ENCODE data around the gene EMC7. TPM values are rescaled to one million over a fixed set of nuclear protein-coding genes. Genes with fewer than 3 reads are reported as not detected.

The EMC7 gene
- total RNA-seq = 10 to 100 TPM; 52.7 to 56.0 TPM

DNA sequence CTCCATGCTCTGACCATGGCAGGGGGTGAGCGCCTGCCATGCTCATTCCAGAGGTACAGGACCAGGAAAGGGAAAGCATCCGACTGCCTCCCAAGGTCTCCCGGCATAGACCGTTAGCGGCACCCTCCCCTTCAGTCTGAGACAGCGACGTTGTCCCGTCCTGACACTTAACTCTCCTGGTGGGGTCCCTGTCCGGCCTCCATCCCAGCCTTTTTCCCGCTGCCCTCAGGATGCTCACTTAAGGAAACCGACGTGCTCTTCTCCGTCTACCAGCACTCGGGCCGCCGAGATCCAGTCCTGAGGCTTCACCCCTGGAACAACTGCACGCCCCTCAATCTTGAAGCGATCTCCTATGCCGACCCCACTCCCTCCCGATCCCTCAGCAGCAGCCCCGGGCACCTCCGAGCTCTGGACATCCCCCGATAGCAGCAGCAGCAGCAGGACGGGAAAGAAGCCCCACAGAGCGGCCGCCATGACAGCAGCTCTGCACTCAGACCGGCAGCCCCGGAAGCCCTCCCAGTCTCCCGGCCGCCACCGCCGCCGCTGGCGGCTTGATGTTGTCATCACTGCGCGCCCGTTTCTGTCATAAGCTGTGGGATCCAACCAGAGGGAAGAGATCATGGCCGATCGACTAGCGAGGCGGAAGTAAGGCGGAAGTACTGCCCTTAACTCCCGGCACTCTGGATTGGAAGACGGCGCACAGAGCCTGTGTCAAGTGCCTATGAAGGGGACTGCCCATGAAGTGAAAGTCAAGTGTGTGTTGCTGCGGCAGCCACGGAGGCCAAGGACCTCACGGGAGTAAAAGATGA lies at the start of gene EMC7, which contains the start of gene PGBD4:
Gene EMC7, minus strand, starts transcription at position 497 of the 809 bp plus-strand sequence. Its CDS starts 23 bp downstream, at position 474.
Gene PGBD4, plus strand, starts transcription at position 718 of the 809 bp plus-strand sequence. CDS start 449 bp downstream, outside the sequence.
- peak; percentile 99 for TF ChIP-seq POLR2AphosphoS5 (IDR thresholded peaks at IDR 0.05)
- TF ChIP-seq, protein P1, sequence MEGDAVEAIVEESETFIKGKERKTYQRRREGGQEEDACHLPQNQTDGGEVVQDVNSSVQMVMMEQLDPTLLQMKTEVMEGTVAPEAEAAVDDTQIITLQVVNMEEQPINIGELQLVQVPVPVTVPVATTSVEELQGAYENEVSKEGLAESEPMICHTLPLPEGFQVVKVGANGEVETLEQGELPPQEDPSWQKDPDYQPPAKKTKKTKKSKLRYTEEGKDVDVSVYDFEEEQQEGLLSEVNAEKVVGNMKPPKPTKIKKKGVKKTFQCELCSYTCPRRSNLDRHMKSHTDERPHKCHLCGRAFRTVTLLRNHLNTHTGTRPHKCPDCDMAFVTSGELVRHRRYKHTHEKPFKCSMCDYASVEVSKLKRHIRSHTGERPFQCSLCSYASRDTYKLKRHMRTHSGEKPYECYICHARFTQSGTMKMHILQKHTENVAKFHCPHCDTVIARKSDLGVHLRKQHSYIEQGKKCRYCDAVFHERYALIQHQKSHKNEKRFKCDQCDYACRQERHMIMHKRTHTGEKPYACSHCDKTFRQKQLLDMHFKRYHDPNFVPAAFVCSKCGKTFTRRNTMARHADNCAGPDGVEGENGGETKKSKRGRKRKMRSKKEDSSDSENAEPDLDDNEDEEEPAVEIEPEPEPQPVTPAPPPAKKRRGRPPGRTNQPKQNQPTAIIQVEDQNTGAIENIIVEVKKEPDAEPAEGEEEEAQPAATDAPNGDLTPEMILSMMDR (IDR thresholded peaks at IDR 0.05) = peak in 2 of 4 experiments; percentile 12 to 36
- TF ChIP-seq POLR2A (IDR thresholded peaks at IDR 0.05) = peak; percentile 70
- Histone ChIP-seq H3K4me1 (replicated peaks) (peaks cover 5% of the 10 kb centered on the region), H3K27ac (peak within 1 kb of the TSS; percentile 72 to 81), H3K27me3 (replicated peaks; ENCODE audit: insufficient read depth) (no peaks in the 10 kb centered on the region), H3K4me3 (peak within 1 kb of the TSS; percentile 75 to 80), H3K9me3 (no peaks in the 10 kb centered on the region), H3K36me3 (no peaks in the 10 kb centered on the region)
- intact Hi-C loops (cut with DNase I) = loop anchor here (1.0 kb wide), 1 partner anchor 123 kb away; no protein-coding TSS in a partner anchor
- under 1% methylated on average over 34 of the region's 48 CpGs for WGBS
- peak; percentile 99 for DNase-seq (ENCODE audit: low spot score)

- Histone ChIP-seq H3K4me3 (no peak overlapping the region), H3K27ac (no peak overlapping the region), H3K27me3 (replicated peaks; ENCODE audit: insufficient read depth) (no peaks in the 10 kb centered on the region), H3K4me1 (replicated peaks) (no peaks in the 10 kb centered on the region), H3K36me3 (peaks cover 0 to 8% of the 10 kb centered on the region in 2 donors), H3K9me3 (no peaks in the 10 kb centered on the region)
- TF ChIP-seq POLR2AphosphoS5 (IDR thresholded peaks at IDR 0.05) (no peak), POLR2A (IDR thresholded peaks at IDR 0.05) (no peak)
- TF ChIP-seq, protein P1 (IDR thresholded peaks at IDR 0.05) = no peak
- intact Hi-C loops (cut with DNase I) = no loop called here
- WGBS = 71% methylated on average over 6 of the region's 6 CpGs
- no peak for DNase-seq (ENCODE audit: low spot score)
Measured at GRCh38 chr15:34147371-34148140, 45.9 kb upstream of the EMC7 start.

GRCh38 chr15:34133511-34133910 lies 31.8 kb upstream of the EMC7 start:
- no peak for DNase-seq (ENCODE audit: low spot score)
- H3K4me1 ChIP-seq (replicated peaks) = no peaks in the 10 kb centered on the region
- intact Hi-C loops (cut with DNase I) = no loop called here
- H3K9me3 ChIP-seq = no peaks in the 10 kb centered on the region
- 90% methylated on average over 1 of the region's 1 CpG for WGBS
- no peak overlapping the region for H3K27ac ChIP-seq
- TF ChIP-seq POLR2AphosphoS5 (IDR thresholded peaks at IDR 0.05) (no peak), POLR2A (IDR thresholded peaks at IDR 0.05) (no peak)
- TF ChIP-seq, protein P1 (IDR thresholded peaks at IDR 0.05) = no peak
- no peaks in the 10 kb centered on the region for H3K27me3 ChIP-seq (replicated peaks; ENCODE audit: insufficient read depth)
- H3K36me3 ChIP-seq = no peaks in the 10 kb centered on the region
- H3K4me3 ChIP-seq = no peak overlapping the region

- Histone ChIP-seq H3K4me1 (replicated peaks) (no peaks in the 10 kb centered on the region), H3K27ac (no peak overlapping the region), H3K27me3 (replicated peaks; ENCODE audit: insufficient read depth) (no peaks in the 10 kb centered on the region), H3K4me3 (no peak overlapping the region), H3K36me3 (no peaks in the 10 kb centered on the region), H3K9me3 (no peaks in the 10 kb centered on the region)
- DNase-seq (ENCODE audit: low spot score) = no peak
- intact Hi-C loops (cut with DNase I) = no loop called here
- TF ChIP-seq POLR2AphosphoS5 (IDR thresholded peaks at IDR 0.05) (no peak), POLR2A (IDR thresholded peaks at IDR 0.05) (no peak)
- TF ChIP-seq, protein P1 (IDR thresholded peaks at IDR 0.05) = no peak
- WGBS = 100% methylated on average over 1 of the region's 1 CpG
Measured at GRCh38 chr15:34132881-34133280, 31.2 kb upstream of the EMC7 start.

All from prostate gland (tissue), 2 donors.